K562 (cell line): ENCODE measurements around the gene CBFA2T2. TPM values are rescaled to one million over a fixed set of nuclear protein-coding genes. Genes with fewer than 3 reads are reported as not detected.

Experiments used
- BHLHE40 ChIP-seq: IDR thresholded peaks from 2 replicates; pipeline ENCODE4 v1.6.1; 2011; ENCODE audit warnings: low read length, improper control_type of control experiment
- CHD4 ChIP-seq: fragments of 200-600 bp; sonication (generic); IDR thresholded peaks from 3 replicates; pipeline ENCODE4 v1.6.1; 2012; ENCODE audit warnings: low read depth, mild to moderate bottlenecking, mixed read lengths, low read length, inconsistent platforms; ENCODE audit not compliant: insufficient read depth, insufficient replicate concordance, poor library complexity, severe bottlenecking
- CREBBP ChIP-seq: IDR thresholded peaks from one replicate; pipeline ENCODE4 v1.6.1; 2012; ENCODE audit warnings: low read depth, mild to moderate bottlenecking, control low read depth, inconsistent platforms, low read length
- FOS ChIP-seq: IDR thresholded peaks from 3 replicates; pipeline ENCODE4 v1.6.1; 2011; ENCODE audit not compliant: insufficient read length; ENCODE audit errors: extremely low read depth
- FOXK2 ChIP-seq, 2 experiments: fragments of 450-650 bp; IDR thresholded peaks in 1 of 2; conservative IDR thresholded peaks in 1 of 2; 2 replicates each; pipeline ENCODE4 v1.6.1; 2016; ENCODE audit warnings: low read depth in 2 of 2, mild to moderate bottlenecking in 1 of 2
- HDAC6 ChIP-seq: IDR thresholded peaks from 2 replicates; pipeline ENCODE4 v1.6.1; 2012; ENCODE audit warnings: low read depth, mild to moderate bottlenecking, control low read depth, inconsistent platforms, low read length, moderate library complexity
- HNRNPL ChIP-seq: fragments of 200-400 bp; formaldehyde crosslinking; IDR thresholded peaks from 2 replicates; pipeline ENCODE4 v1.6.1; 2017; ENCODE audit warnings: low read depth, mild to moderate bottlenecking, low read length
- KLF1 ChIP-seq: fragments of 450-650 bp; IDR thresholded peaks from 2 replicates; pipeline ENCODE4 v1.6.1; 2016; ENCODE audit warnings: missing genetic modification characterization, missing compliant biosample characterization
- MAZ ChIP-seq, 2 experiments: fragments of 450-650 bp in 1 of 2; sonication (generic) in 1 of 2; formaldehyde crosslinking; IDR thresholded peaks in 1 of 2; conservative IDR thresholded peaks in 1 of 2; 2 replicates each; pipeline versions ENCODE4 v1.4.0 to v1.5.0; 2020; ENCODE audit warnings: mild to moderate bottlenecking in 1 of 2, missing genetic modification reagents in 1 of 2
- MBD2 ChIP-seq: sonication (generic); IDR thresholded peaks from 2 replicates; pipeline ENCODE4 v1.6.1; 2016; ENCODE audit warnings: low read depth, borderline replicate concordance
- MTA1 ChIP-seq: fragments of 450-650 bp; IDR thresholded peaks from 2 replicates; pipeline ENCODE4 v1.6.1; 2017; ENCODE audit warnings: borderline replicate concordance
- NELFE ChIP-seq: IDR thresholded peaks from 2 replicates; pipeline ENCODE4 v1.6.1; 2011; ENCODE audit warnings: mild to moderate bottlenecking; ENCODE audit not compliant: insufficient read depth, insufficient read length
- PHF8 ChIP-seq: fragments of 200-600 bp; sonication (generic); IDR thresholded peaks from 2 replicates; pipeline ENCODE4 v1.6.1; 2012; ENCODE audit warnings: mixed run types, mild to moderate bottlenecking, inconsistent platforms, low read length, moderate library complexity, borderline replicate concordance
- RFX1 ChIP-seq: fragments of 450-650 bp; IDR thresholded peaks from 2 replicates; pipeline ENCODE4 v1.6.1; 2016; ENCODE audit warnings: mild to moderate bottlenecking, moderate library complexity
- SIN3A ChIP-seq, 2 experiments: fragments of 150-350 bp in 1 of 2; IDR thresholded peaks; 2 replicates each; pipeline ENCODE4 v1.6.1; 2011 to 2016; ENCODE audit warnings: borderline replicate concordance in 2 of 2, low read depth in 2 of 2, low read length in 2 of 2, mild to moderate bottlenecking in 2 of 2, moderate library complexity in 2 of 2; ENCODE audit not compliant: control insufficient read depth in 1 of 2
- ZBTB17 ChIP-seq: fragments of 450-650 bp; formaldehyde crosslinking; IDR thresholded peaks from 2 replicates; pipeline ENCODE4 v1.4.0; 2020; ENCODE audit warnings: mild to moderate bottlenecking
- ZNF217 ChIP-seq: sonication (generic); formaldehyde crosslinking; IDR thresholded peaks from 2 replicates; pipeline ENCODE4 v1.8.0; 2022; ENCODE audit warnings: mild to moderate bottlenecking, missing genetic modification reagents
- polyA plus RNA-seq, 8 experiments: library from polyadenylated mRNA; depleted of rRNA in 4 of 8; stranded (reverse) in 5 of 8; unstranded in 3 of 8; fragments of >200 nt; fragmentation: Nextera tagmentation in 2 of 8; fragmentation: Illumina TruSeq in 1 of 8; extraction: Ambion mirVana in 2 of 8; extraction: Trizol in 1 of 8; gene quantifications; 2 replicates each; pipeline versions ENCODE4 v1.2.1 to v1.2.3, GENCODE V29; 2011 to 2014; ENCODE audit warnings: inconsistent platforms in 1 of 8, missing spikeins in 1 of 8
- total RNA-seq, 7 experiments: library from RNA; depleted of rRNA in 6 of 7; stranded (reverse); fragments of >200 nt in 6 of 7; fragmentation: Illumina TruSeq in 2 of 7; extraction: Trizol in 2 of 7; gene quantifications; 2 replicates each; pipeline versions ENCODE4 v1.2.1 to v1.2.3, GENCODE V29; 2011 to 2021; ENCODE audit warnings: low replicate concordance in 1 of 7
- TF ChIP-seq, protein P1 (sequence below): fragments of 250-450 bp; sonication (Bioruptor Pico); IDR thresholded peaks from 2 replicates; pipeline ENCODE4 v1.4.0; 2020; ENCODE audit warnings: mild to moderate bottlenecking, moderate library complexity
- TF ChIP-seq, protein P2 (sequence below): conservative IDR thresholded peaks from 2 replicates; pipeline ENCODE4 v1.6.1; 2011; ENCODE audit warnings: low read depth, mild to moderate bottlenecking, low read length; ENCODE audit not compliant: control insufficient read depth
- TF ChIP-seq, protein P3 (sequence below): fragments of 450-650 bp; IDR thresholded peaks from 2 replicates; pipeline ENCODE4 v1.7.0; 2016; ENCODE audit warnings: borderline replicate concordance

The CBFA2T2 gene
- total and polyA plus RNA-seq, 9 of the 15 experiments (the other 6 are each of a cell fraction or from before 2014, with no cell fraction given), result 0.27 to 9.6 (median 5.8) TPM

DNA sequence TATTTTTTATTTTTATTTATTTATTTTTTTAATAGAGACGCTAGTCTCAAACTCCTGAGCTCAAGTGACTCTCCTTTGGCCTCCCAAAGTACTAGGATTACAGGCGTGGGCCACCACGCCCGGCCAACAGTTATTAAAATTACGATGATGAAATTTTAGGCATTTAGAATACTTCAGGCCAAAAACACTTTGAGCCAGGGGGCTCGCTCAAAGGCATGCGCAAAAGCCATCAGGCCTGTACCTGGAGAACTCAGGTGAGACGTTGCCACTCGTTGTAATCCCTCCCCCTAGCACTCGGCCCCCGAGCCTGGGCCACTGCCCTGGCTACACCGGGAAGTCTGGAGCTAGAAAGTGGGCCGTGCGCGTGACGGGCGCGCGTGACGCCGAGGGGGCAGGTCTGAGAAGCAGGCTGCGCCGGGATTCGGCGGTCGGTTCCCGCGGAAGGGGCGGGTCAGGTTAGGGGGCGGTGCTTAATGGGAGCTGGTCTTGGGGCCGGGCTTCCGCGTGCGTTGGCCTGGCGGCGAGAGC is 337 bp upstream of the CBFA2T2 start (continued):
- TF ChIP-seq PHF8 (peak; percentile 93), KLF1 (tag) (no peak), RFX1 (no peak), SIN3A (IDR thresholded peaks at IDR 0.05; ENCODE audit: borderline replicate concordance in 2 of 2, control insufficient read depth in 1 of 2, low read depth in 2 of 2, low read length in 2 of 2) (peak in 1 of 2 experiments; percentile 17; a peak in 1 of 4 replicates), CREBBP (no peak), FOS (no peak), ZNF217 (CRISPR knock-in tag) (no peak), CHD4 (no peak), BHLHE40 (peak; percentile 90), MTA1 (peak; percentile 23; the same call in 1 of the 2 replicates), ZBTB17 (CRISPR knock-in tag) (no peak), HNRNPL (no peak), FOXK2 (conservative IDR thresholded peaks at IDR 0.05 in 1 of 2, IDR thresholded peaks at IDR 0.05 in 1 of 2; ENCODE audit: low read depth in 2 of 2) (no peak), HDAC6 (no peak), MBD2 (peak; percentile 67; the same call in 1 of the 2 replicates), NELFE (no peak), MAZ (CRISPR knock-in tag; conservative IDR thresholded peaks at IDR 0.05 in 1 of 2, IDR thresholded peaks at IDR 0.05 in 1 of 2) (peak; percentile 49 to 88)
- TF ChIP-seq, protein P1, sequence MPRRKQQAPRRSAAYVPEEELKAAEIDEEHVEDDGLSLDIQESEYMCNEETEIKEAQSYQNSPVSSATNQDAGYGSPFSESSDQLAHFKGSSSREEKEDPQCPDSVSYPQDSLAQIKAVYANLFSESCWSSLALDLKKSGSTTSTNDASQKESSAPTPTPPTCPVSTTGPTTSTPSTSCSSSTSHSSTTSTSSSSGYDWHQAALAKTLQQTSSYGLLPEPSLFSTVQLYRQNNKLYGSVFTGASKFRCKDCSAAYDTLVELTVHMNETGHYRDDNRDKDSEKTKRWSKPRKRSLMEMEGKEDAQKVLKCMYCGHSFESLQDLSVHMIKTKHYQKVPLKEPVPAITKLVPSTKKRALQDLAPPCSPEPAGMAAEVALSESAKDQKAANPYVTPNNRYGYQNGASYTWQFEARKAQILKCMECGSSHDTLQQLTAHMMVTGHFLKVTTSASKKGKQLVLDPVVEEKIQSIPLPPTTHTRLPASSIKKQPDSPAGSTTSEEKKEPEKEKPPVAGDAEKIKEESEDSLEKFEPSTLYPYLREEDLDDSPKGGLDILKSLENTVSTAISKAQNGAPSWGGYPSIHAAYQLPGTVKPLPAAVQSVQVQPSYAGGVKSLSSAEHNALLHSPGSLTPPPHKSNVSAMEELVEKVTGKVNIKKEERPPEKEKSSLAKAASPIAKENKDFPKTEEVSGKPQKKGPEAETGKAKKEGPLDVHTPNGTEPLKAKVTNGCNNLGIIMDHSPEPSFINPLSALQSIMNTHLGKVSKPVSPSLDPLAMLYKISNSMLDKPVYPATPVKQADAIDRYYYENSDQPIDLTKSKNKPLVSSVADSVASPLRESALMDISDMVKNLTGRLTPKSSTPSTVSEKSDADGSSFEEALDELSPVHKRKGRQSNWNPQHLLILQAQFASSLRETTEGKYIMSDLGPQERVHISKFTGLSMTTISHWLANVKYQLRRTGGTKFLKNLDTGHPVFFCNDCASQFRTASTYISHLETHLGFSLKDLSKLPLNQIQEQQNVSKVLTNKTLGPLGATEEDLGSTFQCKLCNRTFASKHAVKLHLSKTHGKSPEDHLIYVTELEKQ (CRISPR knock-in tag), result no peak
- TF ChIP-seq, protein P2, sequence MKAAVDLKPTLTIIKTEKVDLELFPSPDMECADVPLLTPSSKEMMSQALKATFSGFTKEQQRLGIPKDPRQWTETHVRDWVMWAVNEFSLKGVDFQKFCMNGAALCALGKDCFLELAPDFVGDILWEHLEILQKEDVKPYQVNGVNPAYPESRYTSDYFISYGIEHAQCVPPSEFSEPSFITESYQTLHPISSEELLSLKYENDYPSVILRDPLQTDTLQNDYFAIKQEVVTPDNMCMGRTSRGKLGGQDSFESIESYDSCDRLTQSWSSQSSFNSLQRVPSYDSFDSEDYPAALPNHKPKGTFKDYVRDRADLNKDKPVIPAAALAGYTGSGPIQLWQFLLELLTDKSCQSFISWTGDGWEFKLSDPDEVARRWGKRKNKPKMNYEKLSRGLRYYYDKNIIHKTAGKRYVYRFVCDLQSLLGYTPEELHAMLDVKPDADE, result no peak; the same call in 1 of the 2 replicates
- TF ChIP-seq, protein P3, sequence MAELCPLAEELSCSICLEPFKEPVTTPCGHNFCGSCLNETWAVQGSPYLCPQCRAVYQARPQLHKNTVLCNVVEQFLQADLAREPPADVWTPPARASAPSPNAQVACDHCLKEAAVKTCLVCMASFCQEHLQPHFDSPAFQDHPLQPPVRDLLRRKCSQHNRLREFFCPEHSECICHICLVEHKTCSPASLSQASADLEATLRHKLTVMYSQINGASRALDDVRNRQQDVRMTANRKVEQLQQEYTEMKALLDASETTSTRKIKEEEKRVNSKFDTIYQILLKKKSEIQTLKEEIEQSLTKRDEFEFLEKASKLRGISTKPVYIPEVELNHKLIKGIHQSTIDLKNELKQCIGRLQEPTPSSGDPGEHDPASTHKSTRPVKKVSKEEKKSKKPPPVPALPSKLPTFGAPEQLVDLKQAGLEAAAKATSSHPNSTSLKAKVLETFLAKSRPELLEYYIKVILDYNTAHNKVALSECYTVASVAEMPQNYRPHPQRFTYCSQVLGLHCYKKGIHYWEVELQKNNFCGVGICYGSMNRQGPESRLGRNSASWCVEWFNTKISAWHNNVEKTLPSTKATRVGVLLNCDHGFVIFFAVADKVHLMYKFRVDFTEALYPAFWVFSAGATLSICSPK, result no peak
